HG02763 (cell line): ENCODE data around the gene TTLL13.

Experiments
- ATAC-seq: cut with Tn5 transposase; IDR thresholded peaks from one replicate; pipeline ENCODE4 v1.9.1; 2021; ENCODE audit warnings: mild to moderate bottlenecking, moderate library complexity; ENCODE audit not compliant: unreplicated experiment

The TTLL13 gene

GRCh38 chr15:90249203-90249863, at the start of gene TTLL13:
TSS of gene TTLL13 (plus strand) at chr15:90249556. CDS start at chr15:90250631, 1,075 bp downstream.
- no peak for ATAC-seq

- peak; percentile 25 for ATAC-seq
Observed at GRCh38 chr15:90200534-90201129, 48.7 kb upstream of the TTLL13 start.

GRCh38 chr15:90201130-90201943, 48.0 kb upstream of the TTLL13 start, which contains the start of gene SEMA4B:
TSS of gene SEMA4B (plus strand) at chr15:90201330. CDS start at chr15:90201579, 249 bp downstream.
- peak; percentile 74 for ATAC-seq

GRCh38 chr15:90201944-90202375, 47.4 kb upstream of the TTLL13 start:
- ATAC-seq = no peak

GRCh38 chr15:90202929-90203328, 46.4 kb upstream of the TTLL13 start:
- ATAC-seq = no peak

GRCh38 chr15:90203473-90203872, 45.9 kb upstream of the TTLL13 start:
- ATAC-seq = no peak

- ATAC-seq = no peak
Observed at GRCh38 chr15:90203922-90204321, 45.4 kb upstream of the TTLL13 start.

- ATAC-seq = no peak
Observed at GRCh38 chr15:90205050-90205848, 44.1 kb upstream of the TTLL13 start.

GRCh38 chr15:90205886-90206285, 43.5 kb upstream of the TTLL13 start:
- ATAC-seq = no peak

GRCh38 chr15:90207252-90207651, 42.1 kb upstream of the TTLL13 start:
- no peak for ATAC-seq

GRCh38 chr15:90208356-90208755, 41.0 kb upstream of the TTLL13 start:
- ATAC-seq = no peak

- no peak for ATAC-seq
Observed at GRCh38 chr15:90209591-90209990, 39.8 kb upstream of the TTLL13 start.

GRCh38 chr15:90210593-90210992, 38.8 kb upstream of the TTLL13 start:
- ATAC-seq = no peak

- no peak for ATAC-seq
Observed at GRCh38 chr15:90211009-90211408, 38.3 kb upstream of the TTLL13 start.

GRCh38 chr15:90211440-90212143, 37.8 kb upstream of the TTLL13 start:
- ATAC-seq = no peak

GRCh38 chr15:90212221-90213098, 36.9 kb upstream of the TTLL13 start:
- no peak for ATAC-seq

- no peak for ATAC-seq
Observed at GRCh38 chr15:90213122-90213817, 36.1 kb upstream of the TTLL13 start.

- ATAC-seq = no peak
Observed at GRCh38 chr15:90213818-90214204, 35.5 kb upstream of the TTLL13 start.
